Measurements from ENCODE around the gene RPLP2. TPM values are rescaled to one million over a fixed set of nuclear protein-coding genes. Genes with fewer than 3 reads are reported as not detected.

RPLP2 gene
- total RNA-seq, 6 experiments from 2014 or later = 1,532 to 1,781 (median 1,709) TPM

DNA sequence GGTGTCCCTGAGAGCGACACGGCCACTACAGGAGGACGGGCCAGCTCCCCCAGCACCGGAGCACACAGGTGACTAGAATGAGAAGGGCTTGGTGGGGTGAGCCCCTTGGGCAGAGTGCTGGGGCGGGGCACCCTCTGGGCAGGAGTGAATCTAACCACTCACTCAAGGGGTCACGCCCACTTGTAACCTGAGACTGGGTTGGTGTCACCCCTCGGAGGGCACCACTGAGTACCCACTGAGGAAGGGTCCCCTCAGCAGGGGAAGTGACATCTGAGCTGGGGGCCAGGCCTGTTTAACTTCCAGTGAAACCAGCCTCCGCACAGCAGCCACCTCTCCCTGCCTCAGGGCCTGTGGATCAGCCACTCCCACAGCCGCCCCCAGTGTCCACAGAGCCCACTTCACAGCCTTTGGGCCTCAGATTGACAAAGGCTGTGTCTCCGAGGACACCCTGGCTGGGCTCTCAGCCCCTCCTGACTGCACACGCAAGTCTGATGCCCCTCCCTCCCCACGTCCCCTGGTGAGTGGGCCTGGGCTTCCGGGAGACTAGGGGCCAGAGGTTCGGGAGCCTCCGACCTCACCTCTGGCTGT lies 38.1 kb upstream of the RPLP2 start:
- H3K27ac Mint-ChIP-seq = no peak overlapping the region
- no peak overlapping the region for H3K4me3 Mint-ChIP-seq
- peaks cover 17% of the 10 kb centered on the region for H3K4me1 Mint-ChIP-seq (ENCODE audit: low read depth)
- no peaks in the 10 kb centered on the region for H3K9me3 Mint-ChIP-seq
- no peaks in the 10 kb centered on the region; the same call in 1 of the 2 replicates for H3K36me3 Mint-ChIP-seq (ENCODE audit: low read depth)
- no peak for DNase-seq
- no peak for TF ChIP-seq CTCF (IDR thresholded peaks at IDR 0.05)
- H3K27me3 Mint-ChIP-seq (ENCODE audit: insufficient read depth) = peaks cover 4% of the 10 kb centered on the region; the same call in 1 of the 2 replicates

- TF ChIP-seq CTCF (IDR thresholded peaks at IDR 0.05) = no peak
- Mint-ChIP-seq H3K36me3 (ENCODE audit: low read depth) (no peaks in the 10 kb centered on the region; the same call in 1 of the 2 replicates), H3K27me3 (ENCODE audit: insufficient read depth) (peaks cover 4% of the 10 kb centered on the region; the same call in 1 of the 2 replicates), H3K4me3 (no peak overlapping the region), H3K4me1 (ENCODE audit: low read depth) (peaks cover 17% of the 10 kb centered on the region), H3K27ac (no peak overlapping the region), H3K9me3 (no peaks in the 10 kb centered on the region)
- DNase-seq = no peak
These were observed 37.1 kb upstream of the RPLP2 start for GRCh38 chr11:772429-773390.

DNA sequence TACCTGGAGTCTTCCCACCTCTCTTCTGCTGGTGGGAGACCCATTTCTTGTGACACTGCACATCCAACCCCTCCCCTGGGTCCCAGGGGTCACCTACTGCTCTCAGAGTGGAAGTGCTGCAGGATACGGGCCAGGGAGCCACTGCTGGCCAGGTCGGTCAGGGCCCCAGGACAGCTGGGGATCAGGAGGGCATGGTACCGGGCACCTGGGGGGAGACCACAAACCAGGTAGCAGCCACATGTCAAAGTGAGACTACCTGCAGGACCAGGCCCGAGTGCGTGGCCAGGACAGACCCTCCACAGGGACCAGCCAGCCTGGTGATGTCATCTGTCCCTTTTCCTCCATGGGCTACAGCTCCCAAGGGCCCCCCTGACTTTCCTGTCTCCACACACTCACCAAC lies 36.3 kb upstream of the RPLP2 start:
- Mint-ChIP-seq H3K27me3 (ENCODE audit: insufficient read depth) (peaks cover 4% of the 10 kb centered on the region; the same call in 1 of the 2 replicates), H3K9me3 (no peaks in the 10 kb centered on the region), H3K27ac (no peak overlapping the region), H3K36me3 (ENCODE audit: low read depth) (no peaks in the 10 kb centered on the region; the same call in 1 of the 2 replicates), H3K4me1 (ENCODE audit: low read depth) (peaks cover 17% of the 10 kb centered on the region), H3K4me3 (no peak overlapping the region)
- TF ChIP-seq CTCF (IDR thresholded peaks at IDR 0.05) = no peak
- DNase-seq = no peak

DNA sequence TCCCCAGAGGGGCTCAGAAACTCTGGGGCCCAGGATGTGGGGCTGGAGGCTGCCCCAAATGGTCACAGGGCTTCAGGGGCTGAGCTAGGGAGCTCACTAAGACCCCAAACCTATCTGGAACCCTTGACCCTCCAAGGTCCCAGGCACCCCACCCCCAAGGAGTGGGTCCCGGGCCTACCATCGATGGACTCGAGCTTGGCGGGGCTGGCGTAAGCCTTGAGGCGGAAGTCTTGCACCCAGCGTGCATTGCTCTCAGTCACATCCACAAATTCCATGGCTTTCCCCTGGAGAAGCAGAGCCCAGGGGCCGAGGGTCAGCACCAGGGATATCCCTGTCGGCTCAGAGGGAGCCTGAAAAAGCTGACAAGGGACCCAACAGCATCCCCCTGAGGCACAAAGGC lies 35.9 kb upstream of the RPLP2 start:
- Mint-ChIP-seq H3K4me3 (no peak overlapping the region), H3K27ac (no peak overlapping the region), H3K9me3 (no peaks in the 10 kb centered on the region), H3K27me3 (ENCODE audit: insufficient read depth) (peaks cover 4% of the 10 kb centered on the region; the same call in 1 of the 2 replicates), H3K36me3 (ENCODE audit: low read depth) (no peaks in the 10 kb centered on the region; the same call in 1 of the 2 replicates), H3K4me1 (ENCODE audit: low read depth) (peaks cover 17% of the 10 kb centered on the region)
- TF ChIP-seq CTCF (IDR thresholded peaks at IDR 0.05) = no peak
- DNase-seq = no peak

DNA sequence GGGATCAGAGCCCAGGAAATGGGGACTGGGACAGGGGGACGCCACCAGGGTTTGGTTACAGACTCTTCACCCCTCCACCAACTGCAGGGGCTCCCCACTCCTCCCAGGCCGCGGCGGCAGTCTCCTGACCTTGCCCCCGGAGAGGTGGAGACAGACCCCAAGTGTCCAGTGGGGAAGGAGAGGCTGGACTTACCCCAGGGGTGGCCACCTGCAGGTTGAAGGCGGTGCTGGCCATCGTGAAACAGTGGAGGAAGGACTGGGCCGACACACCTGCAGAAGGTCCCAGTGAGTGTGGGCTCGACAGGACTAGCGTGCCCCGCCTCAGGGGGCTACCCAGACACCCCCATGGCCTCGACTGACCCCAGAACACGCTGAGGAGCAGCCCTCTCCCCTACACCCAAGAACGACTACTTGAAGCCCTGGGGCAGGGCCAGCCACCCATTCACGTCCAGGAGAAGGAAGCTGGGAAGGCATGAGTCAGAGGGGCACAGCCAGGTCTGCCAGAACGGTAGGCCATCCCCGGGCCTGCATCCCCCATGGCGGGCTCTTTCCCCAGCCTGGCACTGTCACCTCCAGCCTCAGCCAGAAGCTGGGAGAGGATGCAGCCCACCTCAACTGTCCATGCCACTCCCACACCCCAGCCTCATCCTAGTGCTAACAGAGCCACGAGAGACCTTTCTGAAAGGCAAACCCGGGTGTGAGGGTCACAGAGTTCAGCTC lies 34.7 kb upstream of the RPLP2 start:
- TF ChIP-seq CTCF (IDR thresholded peaks at IDR 0.05) = peak; percentile 29
- peak overlapping the region; percentile 82 for H3K27ac Mint-ChIP-seq
- H3K4me3 Mint-ChIP-seq = peak overlapping the region; percentile 93
- peaks cover 17% of the 10 kb centered on the region for H3K4me1 Mint-ChIP-seq (ENCODE audit: low read depth)
- no peak for DNase-seq
- no peaks in the 10 kb centered on the region; the same call in 1 of the 2 replicates for H3K36me3 Mint-ChIP-seq (ENCODE audit: low read depth)
- H3K9me3 Mint-ChIP-seq = no peaks in the 10 kb centered on the region
- H3K27me3 Mint-ChIP-seq (ENCODE audit: insufficient read depth) = peaks cover 4% of the 10 kb centered on the region; the same call in 1 of the 2 replicates

All from HFFc6 (cell line).